ENCODE results near the gene LLGL1.

LLGL1 gene

DNA sequence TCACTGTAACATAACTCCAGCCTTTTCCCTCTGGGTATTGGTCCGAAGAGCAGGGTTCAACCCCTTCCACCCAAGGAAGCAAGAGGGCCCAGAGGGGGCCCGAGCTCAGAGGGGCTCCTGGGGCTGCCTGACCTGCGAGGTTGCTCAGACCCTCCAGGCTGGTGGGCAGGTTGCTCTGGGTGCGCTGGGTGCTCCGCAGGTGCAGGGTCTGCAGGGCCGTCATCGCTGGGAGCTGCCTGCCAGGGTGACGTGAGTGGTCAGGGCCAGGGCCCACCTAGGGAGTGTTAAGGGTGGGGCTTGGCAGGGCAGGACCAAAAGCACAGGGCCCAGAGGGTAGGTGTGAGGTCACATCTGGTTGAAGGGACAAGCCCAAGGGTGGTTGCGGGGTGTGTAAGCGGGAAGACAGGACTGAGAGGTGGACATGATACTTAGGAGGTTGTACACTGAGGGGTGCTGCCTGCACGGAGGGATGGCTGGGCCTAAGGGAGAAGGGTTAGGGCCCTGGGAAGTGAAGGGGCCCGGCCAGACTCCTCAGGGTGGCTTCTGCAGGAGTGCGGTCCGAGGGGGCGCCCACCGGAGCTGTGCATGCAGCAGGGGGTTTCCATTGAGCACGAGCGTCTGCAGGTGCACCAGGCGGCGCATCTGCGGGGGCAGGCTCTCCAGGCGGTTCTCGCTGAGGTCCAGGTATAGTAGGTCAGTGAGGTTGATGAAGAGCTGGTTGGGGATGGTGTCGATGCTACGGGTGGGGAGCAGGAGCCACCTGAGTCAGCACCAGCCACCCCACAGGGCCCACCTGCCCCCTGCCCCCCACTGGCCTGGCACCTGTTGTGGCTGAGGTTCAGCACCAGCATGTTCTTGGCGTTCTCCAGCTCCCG, 28.7 kb downstream of the LLGL1 start:
- DNase-seq, result no peak

DNA sequence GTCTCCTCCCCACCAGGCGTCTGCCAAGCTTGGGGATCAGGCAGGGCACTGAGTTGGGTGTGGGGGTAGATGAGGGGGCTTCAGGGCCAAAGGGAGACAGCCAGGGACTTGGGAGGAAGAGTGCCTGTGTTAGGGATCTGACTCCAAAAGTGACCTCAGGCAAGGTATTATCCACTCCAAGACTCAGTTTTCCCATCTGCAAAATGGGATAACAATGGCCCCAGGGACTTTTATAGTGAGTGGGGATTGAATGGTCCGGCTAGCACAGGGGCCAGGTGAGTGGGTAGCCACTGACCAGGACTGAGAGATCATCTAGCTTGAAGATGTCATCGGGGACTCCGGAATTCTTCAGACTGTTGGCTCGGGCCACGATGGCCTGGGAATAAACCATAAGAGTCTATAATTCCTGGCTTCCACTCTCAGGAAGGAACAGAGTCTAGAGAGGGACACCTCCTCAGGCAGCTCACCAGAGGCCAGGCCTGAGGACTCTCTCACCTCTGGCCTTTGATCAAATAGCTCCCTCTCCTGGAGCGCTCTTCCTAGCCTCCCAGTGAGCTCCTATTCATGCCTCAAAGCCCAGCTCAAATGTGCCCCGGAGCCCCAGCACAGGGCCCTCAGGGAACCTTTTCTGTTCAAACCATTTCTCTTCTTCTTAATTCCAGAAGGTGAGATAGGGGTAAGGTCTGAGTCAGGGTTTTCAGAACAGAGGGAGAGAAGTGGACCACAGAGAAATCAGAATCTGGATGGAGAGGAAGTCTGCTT, 29.6 kb downstream of the LLGL1 start:
- no peak for DNase-seq

DNA sequence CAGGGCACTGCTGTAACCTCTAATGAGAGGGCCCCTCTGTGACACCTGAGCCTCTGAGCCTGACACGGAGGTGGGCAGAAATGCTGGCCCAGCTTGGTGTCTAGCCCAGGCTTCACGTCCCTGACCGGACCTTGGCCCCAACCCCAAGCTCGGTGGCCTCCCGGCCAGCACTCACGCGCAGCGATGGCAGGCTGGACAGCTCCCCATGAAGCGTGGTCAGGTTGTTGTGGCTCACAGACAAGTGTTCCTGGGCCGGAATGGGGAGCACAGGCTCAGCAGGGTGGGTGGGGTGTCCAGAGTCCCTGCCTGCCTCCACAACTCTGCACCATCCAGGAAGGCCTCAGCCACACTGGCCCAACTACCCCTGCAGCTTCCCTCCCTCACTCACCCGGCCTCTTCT, 30.9 kb downstream of the LLGL1 start:
- no peak for DNase-seq

DNA sequence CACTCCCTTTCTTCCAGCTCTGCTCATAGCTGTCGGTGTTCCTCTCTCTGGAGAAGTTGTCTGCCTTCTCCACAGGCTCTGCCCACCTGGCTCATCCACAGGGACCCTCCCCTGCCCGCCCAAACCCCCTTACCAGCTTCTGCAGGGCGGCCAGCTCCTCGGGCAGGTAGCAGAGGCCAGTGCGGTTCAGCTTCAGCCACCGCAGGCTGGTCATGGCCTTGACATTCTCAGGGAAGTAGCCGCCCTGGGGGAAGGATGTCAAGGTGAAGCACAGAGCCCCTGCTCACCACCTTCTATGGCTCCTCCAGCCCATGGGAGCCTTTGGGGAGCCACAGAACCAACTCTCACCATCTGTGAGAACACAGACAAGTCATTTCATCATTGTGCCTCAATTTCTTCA, 31.3 kb downstream of the LLGL1 start:
- no peak for DNase-seq

DNA sequence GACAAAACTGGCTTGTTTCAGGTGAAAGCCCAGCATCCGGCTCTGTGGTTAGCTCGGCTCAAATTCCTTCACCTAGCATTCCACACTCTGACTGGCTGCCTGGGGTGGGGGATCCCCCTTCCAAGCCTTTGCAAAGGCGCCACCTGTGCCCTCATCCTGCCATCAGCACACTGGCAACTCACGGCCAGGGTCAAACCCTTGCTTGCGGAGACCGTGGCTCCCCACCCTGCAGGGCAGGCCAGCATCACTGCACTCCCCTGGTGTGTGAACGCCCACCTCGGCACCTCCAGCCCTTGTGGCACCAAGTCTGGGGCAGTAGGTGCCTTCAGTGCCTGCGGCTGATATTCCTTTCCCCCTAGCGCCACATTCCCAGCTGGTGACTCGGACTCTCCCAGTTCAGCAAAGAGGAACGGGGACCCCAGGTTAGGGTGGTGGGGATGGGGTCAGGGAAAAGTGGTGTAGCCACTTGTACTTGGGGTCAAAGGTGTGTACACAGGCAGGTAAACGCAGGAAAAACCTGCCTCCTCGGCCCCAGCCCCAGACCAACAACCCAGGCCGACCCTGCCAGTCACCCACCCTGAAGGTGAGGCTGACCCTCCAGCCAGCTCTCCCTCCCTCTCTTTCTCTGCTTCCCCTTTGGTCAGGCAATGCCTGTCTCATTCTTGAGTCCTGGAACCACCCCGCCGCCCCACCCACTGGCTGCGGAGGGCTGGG, 32.0 kb downstream of the LLGL1 start:
- DNase-seq, result no peak

DNA sequence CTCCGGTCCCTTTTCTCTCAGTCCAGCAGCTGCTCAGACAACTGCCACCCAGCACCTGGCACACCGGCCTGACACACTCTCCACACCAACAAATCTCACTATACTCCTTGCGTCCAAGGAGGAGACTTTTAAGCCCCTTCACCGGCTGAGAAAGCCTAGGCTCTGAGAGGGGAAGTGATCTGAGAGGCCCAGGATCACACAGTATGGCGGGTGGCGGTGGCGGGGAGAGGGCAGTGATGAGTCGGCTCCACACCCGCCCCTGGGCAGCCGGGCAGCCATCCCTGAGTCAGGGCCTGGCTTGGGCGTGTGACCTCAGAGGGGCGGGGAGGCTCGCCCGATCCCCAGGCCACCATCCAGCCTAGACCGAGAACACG, 32.5 kb downstream of the LLGL1 start:
- DNase-seq, result no peak

DNA sequence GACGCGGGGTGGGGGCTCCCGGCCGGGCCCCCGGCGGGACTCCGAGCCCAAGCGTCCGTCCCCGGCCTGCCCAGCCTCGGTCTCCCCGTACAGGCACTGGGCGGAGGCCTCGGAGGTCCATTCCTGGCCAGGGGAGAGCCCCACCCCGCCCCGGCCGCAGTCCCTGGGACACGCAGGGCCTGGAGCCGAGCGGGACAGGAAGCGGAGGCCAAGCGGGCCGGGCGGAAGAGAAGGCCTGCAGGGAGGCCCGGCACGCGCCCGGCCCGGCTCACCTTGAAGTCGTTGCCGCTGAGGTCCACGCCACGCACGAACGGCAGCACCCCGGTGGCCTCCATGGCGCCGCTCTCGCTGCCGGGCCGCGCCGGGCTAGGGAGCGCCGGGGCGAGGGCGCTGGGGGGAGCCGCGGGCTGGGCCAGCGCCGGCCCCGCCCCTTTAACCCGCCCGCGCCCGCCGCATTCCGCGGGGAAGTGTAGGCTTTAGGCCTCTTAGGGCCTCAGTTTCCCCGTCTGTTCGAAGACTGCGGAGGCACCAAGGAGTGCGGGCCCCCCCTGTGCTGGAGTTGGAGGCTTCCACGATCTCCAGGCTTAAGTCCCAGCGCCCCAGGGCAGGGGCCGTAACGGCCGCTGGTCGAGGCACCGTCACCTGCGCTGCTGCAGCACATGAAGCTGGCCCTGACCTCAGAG, 33.1 kb downstream of the LLGL1 start, which contains the start of gene FLII:
Gene FLII (minus strand): TSS at position 383 of the 683 bp plus-strand sequence. CDS start 48 bp downstream, at position 335.
- DNase-seq, result no peak

DNA sequence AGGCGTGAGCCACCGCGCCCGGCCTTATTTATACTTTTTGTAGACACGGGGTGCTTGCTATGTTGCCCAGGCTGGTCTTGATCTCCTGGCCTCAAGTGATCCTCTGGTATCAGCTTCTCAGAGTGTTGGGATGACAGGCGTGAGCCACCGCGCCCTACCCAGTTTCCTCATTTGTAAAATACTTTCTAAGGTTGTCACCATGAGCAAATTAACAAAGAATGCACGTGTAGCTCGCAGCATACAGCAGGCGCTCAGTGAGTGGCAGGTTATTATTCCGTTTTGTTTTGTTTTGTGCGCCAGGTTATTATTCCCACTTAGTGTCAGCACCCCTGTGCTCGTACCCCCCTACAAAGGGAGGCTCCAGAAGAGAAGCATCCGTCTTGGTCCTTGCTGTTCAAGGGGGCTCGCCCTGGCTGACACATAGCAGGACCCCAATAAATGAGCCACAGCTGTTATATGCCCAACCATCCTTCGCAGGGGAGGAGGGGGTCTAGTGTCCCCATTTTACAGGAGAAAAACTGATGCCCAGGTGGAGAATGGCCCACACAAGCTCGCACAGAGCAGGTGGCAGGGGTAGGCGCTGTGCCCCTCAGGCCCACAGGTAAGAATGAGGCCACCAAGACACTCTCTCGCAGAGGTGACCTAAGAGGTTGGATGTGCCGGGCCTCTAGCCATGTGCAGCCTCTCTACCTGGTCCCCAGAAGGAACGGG, 34.3 kb downstream of the LLGL1 start:
- DNase-seq, result no peak

DNA sequence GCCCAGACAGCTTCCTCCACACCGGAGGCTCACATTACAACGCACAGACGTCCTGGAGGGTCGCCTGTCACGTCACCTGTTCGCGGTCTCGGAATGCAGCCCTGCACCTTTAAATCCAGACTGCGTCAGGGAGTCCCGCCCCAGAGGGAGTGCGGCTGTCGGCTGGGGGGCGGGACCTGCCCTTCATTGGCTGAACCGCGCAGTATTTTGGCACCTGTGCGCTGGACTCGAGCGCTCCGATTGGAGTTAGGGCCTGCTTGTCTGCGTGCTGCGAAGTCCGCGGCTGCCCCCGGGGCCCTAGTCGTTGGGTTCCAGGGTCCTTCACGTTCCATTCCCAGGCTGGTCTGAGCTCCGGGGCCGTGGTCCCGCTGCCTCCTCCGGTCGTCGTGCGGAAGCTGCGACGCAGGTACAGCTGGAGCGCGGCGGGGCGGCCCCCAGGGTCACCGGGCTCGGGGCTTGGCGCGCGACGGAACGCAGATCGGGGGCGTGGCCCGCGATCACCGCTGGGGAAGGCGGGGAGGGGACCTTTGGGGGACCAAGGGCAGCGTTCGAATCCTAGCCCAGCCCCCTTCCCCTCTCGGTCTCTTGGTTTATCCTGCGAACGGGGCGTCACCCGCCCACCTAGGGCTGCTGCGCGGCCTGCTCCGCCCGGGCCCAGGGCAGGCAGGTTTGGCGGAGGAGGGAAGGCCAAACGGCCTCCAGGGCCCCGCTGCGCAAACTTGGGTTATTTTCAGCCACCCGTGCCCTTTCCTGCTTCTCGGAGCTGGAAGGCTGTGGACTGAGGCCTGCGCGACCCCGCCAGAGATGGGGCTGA, 35.1 kb downstream of the LLGL1 start, which contains the start of gene MIEF2:
Gene MIEF2 (plus strand): TSS at position 331 of the 814 bp plus-strand sequence. CDS start 2,059 bp downstream, outside the sequence.
- no peak for DNase-seq

DNA sequence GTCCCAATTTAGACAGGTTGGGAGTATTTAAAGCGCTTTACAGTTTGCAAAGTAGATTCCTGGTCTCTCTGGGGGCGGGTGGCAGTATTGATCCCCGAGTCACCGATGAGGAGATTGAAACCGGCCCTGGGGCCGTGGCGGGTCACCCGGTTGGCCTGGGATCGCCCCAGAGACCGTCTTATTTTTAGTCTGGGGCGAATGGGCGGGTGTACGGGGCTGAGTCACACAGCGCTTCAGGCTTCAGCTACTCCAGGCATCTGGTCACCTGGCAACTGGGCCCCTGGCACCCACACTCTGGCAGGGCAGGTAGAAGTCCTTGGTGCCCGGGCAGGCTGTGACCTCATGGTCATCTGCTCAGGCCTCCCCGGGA, 35.7 kb downstream of the LLGL1 start:
- no peak for DNase-seq

DNA sequence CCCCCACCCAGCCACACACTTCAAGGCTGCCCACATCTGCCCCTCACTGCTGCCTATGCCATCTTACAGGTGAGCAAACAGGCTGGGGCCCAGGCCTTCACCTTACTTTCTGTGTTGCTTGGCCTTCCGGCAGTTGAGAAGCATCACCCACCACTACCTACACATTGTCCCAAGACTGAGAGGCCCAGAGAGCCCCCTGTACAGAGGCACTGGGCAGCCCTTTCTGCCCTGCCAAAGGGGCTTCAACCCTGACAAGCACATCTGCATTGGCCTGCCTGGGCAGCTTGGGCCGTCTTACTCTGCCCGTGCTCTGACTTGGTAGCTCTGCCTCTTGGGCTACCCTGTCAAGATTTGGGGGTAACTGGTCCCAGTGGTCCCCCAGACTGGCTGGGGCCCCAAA, 36.2 kb downstream of the LLGL1 start:
- DNase-seq, result no peak

DNA sequence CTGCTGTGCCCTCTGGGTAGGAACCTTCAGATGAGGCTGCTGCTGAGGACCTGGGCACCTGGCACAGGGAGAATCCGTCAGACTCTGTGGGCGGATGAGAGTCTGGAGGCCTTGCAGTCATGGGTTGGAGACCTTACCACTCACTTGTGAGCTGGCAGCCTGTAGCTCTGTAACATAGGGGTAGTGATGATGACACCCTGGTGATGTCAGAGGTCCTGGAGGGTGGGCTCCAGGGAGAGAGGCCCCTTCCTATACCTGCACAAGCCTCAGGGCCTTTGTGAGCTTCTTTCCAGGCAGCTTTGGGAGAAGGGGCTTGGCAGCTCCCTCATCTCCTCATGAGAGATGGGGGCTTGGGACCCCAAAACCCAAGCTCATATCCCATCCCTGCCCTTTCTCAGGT, 36.7 kb downstream of the LLGL1 start:
- no peak for DNase-seq

DNA sequence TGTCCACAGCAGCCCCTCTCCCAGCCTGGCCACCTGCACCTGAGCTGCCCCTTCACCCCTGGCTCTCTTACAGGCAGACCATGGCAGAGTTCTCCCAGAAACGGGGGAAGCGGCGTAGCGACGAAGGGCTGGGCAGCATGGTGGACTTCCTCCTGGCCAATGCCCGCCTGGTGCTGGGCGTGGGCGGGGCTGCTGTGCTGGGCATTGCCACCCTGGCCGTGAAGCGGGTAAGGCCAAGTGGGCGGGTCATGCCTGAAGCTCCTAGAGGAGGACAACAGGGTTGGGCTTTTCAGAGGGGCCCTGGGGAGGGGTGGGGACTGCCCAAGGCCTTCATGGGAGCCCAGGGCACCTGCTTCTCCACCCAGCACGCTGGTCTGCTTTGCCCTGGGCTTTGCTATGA, 37.2 kb downstream of the LLGL1 start:
- DNase-seq, result no peak

DNA sequence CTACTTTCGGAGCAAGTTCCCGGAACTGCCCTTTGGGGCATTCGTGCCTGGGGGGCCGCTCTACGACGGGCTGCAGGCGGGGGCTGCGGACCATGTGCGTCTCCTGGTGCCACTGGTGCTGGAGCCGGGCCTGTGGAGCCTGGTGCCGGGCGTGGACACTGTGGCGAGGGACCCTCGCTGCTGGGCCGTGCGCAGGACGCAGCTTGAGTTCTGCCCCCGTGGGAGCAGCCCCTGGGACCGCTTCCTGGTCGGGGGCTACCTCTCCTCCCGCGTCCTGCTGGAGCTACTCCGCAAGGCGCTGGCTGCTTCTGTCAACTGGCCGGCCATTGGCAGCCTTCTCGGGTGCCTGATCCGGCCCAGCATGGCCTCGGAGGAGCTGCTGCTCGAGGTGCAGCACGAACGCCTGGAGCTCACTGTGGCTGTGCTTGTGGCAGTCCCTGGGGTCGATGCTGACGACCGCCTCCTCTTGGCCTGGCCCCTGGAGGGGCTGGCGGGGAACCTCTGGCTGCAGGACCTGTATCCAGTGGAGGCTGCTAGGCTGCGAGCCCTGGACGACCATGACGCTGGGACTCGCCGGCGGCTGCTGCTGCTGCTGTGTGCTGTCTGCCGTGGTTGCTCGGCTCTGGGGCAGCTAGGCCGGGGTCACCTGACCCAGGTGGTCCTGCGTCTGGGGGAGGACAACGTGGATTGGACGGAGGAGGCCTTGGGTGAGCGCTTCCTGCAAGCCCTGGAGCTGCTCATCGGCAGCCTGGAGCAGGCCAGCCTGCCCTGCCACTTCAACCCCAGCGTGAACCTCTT, 38.6 kb downstream of the LLGL1 start:
- no peak for DNase-seq

DNA sequence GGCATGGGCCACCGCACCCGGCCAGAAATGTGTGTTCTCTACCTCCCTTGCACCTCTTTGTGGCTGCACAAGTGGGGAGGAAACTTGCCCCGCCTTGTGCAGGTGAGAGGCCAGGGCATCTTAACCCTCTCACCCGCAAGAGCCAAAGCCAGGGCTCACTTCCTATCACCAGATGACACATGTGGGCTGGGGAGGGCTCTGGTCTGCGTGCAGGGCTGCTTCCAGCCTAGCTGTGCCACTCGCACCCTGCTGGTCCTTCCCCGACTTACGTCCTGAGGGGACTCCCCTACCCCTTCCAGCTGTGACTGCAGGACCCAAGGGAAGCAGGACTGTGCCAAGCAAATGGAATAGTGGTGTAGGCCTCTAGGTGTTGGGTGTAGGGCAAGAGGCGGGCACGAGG, 41.9 kb downstream of the LLGL1 start:
- no peak for DNase-seq

DNA sequence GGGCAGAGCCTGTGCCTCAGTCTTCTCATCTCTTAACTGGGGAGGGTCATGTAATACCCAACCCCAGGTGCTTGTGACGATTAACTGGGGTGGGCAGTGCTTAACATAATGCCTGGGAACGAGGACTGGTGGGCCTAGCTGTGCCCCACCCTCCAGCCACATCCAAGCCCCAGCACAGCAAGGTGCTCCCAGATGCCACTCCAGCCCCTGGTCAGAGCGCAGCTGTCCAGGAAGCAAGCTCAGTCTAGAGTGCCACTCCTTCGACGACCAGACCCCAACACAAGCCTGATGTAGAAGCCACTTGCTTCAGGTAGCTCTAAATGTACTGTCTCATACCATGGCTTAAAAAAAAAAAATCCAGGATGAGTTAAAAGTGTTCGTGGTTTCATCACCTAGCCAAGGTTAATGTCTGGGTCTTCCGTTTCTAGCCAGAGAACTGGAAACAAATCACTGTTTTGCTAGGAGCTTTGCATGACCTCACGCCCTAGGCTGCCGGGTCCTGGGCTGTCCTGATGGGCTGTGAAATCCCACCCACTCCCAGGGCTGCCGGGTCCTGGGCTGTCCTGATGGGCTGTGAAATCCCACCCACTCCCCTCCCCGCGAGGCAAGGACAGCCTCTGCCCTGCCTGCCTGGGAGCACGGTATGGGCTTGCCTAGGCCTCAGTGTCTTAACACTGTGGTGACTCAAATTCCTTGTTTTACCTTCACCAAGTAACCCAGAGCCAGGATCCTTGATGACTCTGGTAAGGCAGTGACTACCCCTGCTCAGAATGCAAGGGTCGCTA, 42.7 kb downstream of the LLGL1 start:
- no peak for DNase-seq

DNA sequence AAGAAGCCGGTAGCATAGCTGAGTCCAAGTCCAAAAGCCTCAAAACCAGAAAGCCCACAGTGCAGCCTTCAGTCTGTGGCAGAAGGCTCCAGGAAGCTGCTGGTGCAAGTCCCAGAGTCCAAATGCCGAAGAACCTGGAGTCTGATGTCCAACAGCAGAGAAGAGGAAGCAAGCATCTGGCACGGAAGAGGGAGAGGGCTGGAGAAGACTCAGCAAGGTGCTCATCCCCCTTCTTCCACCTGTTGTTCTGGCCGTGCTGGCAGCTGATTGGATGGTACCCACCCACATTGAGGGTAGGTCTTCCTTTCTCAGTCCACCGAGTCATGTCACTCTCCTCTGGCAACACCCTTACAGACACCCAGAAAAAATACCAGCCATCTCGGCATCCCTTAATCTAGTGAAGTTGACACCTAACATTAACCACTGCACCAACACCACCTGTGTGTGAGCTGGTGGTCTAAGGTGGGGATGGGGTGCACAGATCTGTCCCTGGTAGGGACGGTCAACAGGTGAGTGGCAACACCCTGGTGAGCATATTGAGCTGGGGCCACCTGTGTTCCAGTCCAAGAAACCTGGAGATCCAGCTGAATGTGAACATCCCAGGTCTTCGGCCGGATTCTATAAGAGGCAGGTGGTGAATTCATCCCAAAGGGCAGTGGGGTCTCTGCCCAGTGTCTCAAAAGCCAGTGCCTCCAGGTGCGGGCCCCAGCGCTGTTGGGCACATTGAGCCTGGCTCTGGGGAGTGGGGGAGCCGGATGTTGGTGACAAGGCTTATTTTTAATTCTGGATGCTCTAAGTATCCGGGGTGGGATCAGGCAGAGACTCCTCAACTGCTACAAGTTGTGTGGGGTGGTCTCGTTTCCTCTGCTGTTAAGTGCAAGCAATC, 44.9 kb downstream of the LLGL1 start:
- no peak for DNase-seq

DNA sequence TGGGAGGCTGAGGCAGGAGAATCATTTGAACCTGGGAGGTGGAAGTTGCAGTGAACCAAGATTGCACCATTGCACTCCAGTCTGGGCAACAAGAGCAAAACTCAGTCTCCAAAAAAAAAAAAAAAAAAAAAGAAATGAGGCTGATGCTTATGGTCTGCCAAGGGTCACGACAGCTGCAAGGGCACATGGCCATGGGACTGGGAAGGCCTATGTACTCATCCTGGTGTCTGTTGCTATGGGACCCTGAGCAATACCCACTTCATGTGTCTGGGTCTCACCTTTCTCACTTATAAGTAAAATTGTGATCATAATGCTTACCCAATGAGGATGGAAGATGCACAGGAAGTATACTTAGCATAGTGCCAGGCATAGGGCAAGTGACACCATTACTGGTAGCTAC, 51.6 kb downstream of the LLGL1 start:
- DNase-seq, result no peak

DNA sequence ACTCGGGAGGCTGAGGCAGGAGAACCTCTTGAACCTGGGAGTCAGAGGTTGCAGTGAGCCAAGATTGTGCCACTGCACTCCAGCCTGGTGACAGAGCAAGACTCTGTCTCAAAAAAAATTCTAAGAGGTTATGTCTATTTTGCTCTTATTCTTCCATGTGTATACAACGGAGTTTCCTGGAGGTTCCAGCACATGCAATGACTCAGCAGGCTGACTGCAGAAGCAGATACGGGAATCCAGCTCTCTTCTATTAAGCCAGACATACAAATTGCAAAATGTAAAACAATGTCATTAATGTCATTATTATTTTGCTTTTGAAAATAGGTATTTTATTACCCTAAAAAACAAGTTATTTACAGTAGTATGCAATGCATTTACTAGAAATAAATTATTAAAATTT, 53.4 kb downstream of the LLGL1 start:
- no peak for DNase-seq
